AG09319 (cell line): Measurements from ENCODE around the gene AGMO.
"Not testable (repeated sequence)": the region's sequence is repeated elsewhere in the genome, so short reads cannot be mapped to it uniquely, and the experiment has no call there.

Experiments
- DNase-seq: peaks from one replicate; pipeline ENCODE4 v3.0.0-alpha.2; 2010; ENCODE audit warnings: low read depth; ENCODE audit errors: extremely low read depth
- CTCF ChIP-seq: IDR thresholded peaks from 2 replicates; pipeline ENCODE4 v1.5.1; 2011; ENCODE audit warnings: low read depth, mild to moderate bottlenecking, inconsistent platforms, low read length, moderate library complexity

AGMO gene

GRCh38 chr7:15543256-15543655 lies 18.6 kb downstream of the AGMO start:
- TF ChIP-seq CTCF: no peak
- DNase-seq: no peak

GRCh38 chr7:15527648-15528047 lies 34.2 kb downstream of the AGMO start:
- no peak for DNase-seq
- no peak for TF ChIP-seq CTCF

GRCh38 chr7:15525652-15526263 lies 36.1 kb downstream of the AGMO start:
- TF ChIP-seq CTCF: no peak
- no peak for DNase-seq

- no peak for DNase-seq
- no peak for TF ChIP-seq CTCF
Observed at GRCh38 chr7:15524077-15524476, 37.7 kb downstream of the AGMO start.

GRCh38 chr7:15517865-15518264 lies 44.0 kb downstream of the AGMO start:
- not testable (repeated sequence) for DNase-seq

- DNase-seq: no peak
- no peak for TF ChIP-seq CTCF
Observed at GRCh38 chr7:15515252-15515651, 46.6 kb downstream of the AGMO start.

- no peak for TF ChIP-seq CTCF
- no peak for DNase-seq
Observed at GRCh38 chr7:15508258-15508657, 53.6 kb downstream of the AGMO start.

- DNase-seq: no peak
- TF ChIP-seq CTCF: no peak
Observed at GRCh38 chr7:15507708-15508107, 54.1 kb downstream of the AGMO start.
